ENCODE data around the gene ZDHHC24.

DNA sequence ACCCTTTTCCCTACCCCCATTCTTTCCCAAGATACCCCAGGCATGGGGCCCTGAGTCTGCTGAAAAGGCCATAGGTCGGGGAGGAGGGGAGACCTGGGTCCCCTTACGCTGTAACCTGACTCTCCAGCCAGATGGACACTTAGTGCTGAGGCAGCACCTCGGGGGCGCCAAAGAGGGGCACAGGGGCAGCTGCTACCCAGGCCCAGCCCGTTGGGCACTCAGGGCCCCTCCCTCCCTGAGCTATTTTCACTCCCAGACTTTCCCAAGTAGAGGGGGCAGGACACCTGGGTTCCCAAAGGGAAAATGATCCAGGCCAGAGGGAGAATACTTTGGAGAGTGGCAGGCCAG, 1.8 kb upstream of the ZDHHC24 start:
- no peak for TF ChIP-seq SNAI2 (CRISPR knock-in tag; IDR thresholded peaks at IDR 0.05)
- TF ChIP-seq ZNF8 (CRISPR knock-in tag; IDR thresholded peaks at IDR 0.05) = no peak
- no peak for TF ChIP-seq ZFP3 (CRISPR knock-in tag; IDR thresholded peaks at IDR 0.05)
- TF ChIP-seq CSDC2 (CRISPR knock-in tag; IDR thresholded peaks at IDR 0.05) = no peak
- TF ChIP-seq ARNTL (CRISPR knock-in tag; IDR thresholded peaks at IDR 0.05; ENCODE audit: borderline replicate concordance, low read depth) = no peak
- no peak for TF ChIP-seq PATZ1 (CRISPR knock-in tag; IDR thresholded peaks at IDR 0.05; ENCODE audit: borderline replicate concordance)
- TF ChIP-seq ZC3H10 (CRISPR knock-in tag; IDR thresholded peaks at IDR 0.05) = no peak
- TF ChIP-seq OSR1 (CRISPR knock-in tag; IDR thresholded peaks at IDR 0.05) = no peak
- TF ChIP-seq, protein P1, sequence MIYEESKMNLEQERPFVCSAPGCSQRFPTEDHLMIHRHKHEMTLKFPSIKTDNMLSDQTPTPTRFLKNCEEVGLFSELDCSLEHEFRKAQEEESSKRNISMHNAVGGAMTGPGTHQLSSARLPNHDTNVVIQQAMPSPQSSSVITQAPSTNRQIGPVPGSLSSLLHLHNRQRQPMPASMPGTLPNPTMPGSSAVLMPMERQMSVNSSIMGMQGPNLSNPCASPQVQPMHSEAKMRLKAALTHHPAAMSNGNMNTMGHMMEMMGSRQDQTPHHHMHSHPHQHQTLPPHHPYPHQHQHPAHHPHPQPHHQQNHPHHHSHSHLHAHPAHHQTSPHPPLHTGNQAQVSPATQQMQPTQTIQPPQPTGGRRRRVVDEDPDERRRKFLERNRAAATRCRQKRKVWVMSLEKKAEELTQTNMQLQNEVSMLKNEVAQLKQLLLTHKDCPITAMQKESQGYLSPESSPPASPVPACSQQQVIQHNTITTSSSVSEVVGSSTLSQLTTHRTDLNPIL (CRISPR knock-in tag; IDR thresholded peaks at IDR 0.05; ENCODE audit: low read depth) = no peak
- no peak for TF ChIP-seq GLIS3 (CRISPR knock-in tag; IDR thresholded peaks at IDR 0.05)

Data from SK-N-SH treated with all-trans-retinoic acid at 6 μM for 48 hours (cell line).